SH-SY5Y (cell line): ENCODE data around the gene IMMP2L.

Experiments
- GATA2 ChIP-seq: IDR thresholded peaks from 2 replicates; pipeline ENCODE4 v1.6.1; 2011; ENCODE audit warnings: mild to moderate bottlenecking, low read depth, low read length
- GATA3 ChIP-seq: IDR thresholded peaks from 2 replicates; pipeline ENCODE4 v1.6.1; 2011; ENCODE audit warnings: low read depth, mild to moderate bottlenecking, low read length, moderate library complexity

Gene IMMP2L

DNA sequence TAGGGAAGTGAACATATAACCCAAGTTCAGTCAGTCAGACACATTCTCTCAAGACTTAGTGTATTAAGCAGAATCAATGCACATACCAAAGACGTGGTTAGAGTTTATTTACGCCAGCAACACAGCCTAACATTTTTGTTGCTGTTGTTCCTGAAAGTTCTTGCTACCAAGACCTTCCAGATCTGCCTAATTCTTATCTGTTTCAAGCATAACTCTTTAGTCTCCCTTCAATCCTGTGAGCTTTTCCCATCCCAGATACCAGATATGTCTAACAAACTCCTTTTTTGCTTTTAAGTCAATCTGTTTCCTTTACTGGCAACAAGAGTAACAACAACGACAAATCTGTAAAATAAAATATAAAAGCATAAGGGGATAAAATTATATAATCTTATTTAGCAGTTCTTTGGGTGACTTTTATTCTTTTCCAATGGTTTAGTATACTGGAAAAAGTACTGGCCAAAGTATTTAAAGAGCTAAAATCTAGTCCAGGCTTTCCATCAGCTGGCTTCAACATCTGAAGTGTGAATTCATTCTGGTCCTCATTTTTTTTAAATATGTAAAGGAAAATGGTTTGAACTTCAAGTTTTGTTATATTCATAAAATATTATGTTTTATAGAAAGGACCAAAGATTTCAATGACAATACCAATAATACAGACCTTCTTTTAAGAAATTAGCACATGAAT, 193.8 kb downstream of the IMMP2L start:
- no peak for TF ChIP-seq GATA3
- TF ChIP-seq GATA2, result no peak

DNA sequence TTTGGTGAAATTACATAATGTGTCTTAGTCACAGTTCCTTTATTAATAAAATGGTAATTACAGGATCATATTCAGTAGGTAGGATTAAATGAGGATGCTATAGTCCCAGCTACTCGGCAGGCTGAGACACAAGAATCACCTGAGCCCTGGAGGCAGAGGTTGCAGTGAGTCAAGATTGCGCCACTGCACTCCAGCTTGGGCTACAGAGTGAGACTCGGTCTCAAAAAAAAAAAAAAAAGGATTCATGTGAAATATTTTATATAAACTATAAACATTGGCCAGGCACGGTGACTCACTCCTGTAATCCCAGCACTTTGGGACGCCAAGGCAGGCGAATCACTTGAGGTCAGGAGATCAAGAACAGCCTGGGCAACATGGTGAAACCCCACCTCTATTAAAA, 197.9 kb downstream of the IMMP2L start:
- TF ChIP-seq GATA3 (no peak), GATA2 (no peak)

DNA sequence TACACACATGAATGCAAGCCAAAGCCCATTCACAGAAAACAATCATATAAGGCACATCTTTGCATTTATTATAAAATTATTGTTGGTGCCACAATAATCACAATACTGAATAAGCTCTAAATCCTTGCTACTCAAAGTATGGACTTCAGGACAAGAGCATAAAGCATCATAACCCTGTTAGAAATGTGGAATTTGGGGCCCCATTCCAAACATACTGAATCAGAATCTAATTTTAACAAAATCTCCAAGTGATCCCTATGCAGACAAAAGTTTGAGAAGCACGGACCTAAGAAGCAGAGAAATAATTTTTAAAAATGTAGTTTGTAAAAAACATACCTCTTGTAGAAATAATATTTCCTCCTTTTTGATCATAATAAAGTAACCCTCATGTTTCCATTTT, 199.2 kb downstream of the IMMP2L start:
- TF ChIP-seq GATA3, result no peak
- no peak for TF ChIP-seq GATA2

DNA sequence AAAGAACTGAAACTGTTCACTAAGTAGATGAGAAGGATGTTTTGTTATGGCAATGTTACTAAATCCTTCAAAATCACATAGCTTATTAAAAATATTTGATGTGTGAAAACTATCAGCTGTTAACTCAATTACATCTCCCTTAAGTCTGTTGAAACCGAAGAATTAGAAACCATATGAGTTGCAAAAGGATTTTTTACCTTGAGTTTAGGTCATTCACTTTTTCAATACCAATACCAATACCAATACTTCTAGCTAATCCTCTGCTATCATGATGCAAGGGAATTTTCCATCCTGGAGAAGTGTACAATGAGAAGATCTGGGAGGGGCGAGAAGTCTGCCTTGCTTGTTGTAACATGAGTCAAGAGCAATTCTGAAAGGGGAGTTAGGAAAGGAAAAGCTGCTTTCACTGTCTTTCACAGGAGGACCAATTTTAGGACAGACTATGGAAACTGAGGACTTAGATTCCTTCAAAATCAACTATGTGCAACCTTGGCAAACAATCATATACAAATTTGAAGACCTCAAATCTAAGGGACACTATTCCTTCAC, 199.7 kb downstream of the IMMP2L start:
- TF ChIP-seq GATA3 (no peak), GATA2 (no peak)

DNA sequence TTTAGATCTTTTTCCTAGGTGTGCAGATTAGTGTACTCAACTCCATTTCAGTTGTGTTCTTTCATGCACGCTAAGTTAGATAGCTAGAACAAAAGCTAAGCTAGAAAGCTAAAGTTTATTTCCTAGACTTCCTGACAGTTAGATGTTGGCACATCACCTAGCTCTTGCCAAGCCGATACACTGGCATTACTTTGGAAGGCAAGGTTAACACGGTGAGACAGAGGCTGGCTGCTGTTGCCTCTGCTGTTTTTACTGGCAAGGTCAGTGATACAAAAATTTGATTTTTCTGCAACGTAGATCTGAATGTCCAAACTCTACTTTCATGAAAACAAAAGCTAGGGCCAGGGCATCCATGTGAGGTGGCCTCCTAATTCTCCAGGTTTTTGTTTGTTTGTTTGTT, 203.4 kb downstream of the IMMP2L start:
- TF ChIP-seq GATA2, result no peak
- no peak for TF ChIP-seq GATA3

DNA sequence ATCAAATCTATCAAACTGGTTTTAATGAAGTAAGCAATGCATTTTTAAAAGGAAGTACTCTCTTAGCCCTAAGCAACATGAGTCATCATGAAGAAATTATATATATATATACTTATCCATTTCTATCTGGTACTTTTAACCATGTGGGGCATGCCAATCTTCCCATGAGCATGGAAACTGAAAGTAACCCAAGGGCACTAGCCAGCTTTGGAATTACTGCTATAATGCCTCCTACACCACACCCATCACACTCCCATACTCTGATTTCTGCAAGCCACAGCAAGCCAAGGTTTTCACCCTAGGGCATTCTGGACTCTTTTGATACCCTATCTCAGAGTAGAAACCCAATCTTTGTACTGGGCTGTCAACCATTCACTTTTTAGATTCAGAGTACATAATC, 204.6 kb downstream of the IMMP2L start:
- no peak for TF ChIP-seq GATA3
- no peak for TF ChIP-seq GATA2

DNA sequence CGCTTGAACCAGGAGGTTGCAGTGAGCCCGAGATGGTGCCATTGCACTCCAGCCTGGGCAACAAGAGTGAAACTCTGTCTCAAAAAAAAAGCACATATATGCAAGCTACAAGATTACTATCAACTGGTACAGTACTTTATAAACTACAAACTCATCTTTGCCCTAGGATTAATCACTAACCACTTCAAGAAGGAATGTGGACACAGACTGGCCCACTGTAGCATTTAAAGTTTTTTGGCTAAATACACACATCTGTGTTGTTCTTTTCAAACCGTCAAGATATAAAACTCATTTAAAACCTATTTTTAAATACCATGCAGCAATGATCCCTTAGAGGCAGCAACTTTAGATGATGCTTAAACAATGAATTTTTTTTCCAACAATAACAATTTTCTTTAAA, 205.4 kb downstream of the IMMP2L start:
- TF ChIP-seq GATA3 (no peak), GATA2 (no peak)

DNA sequence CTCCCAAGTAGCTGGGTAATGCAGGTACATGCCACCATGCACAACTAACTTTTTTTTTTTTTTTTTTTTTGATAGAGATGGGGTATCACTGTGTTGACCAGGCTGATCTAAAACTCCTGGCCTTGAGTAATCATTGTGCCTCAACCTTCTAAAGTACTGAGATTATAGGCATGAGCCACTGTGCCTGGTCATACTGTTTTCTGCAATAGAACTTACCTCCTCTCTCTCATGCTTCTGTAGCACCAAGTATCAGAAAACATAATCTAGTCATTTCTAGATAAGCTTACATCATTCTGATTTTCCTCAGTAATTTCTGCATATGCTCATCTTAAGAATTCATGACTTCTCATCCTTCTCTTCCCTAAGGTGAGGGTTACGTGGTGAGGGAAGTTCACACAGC, 210.0 kb downstream of the IMMP2L start:
- TF ChIP-seq GATA3 (no peak), GATA2 (no peak)

DNA sequence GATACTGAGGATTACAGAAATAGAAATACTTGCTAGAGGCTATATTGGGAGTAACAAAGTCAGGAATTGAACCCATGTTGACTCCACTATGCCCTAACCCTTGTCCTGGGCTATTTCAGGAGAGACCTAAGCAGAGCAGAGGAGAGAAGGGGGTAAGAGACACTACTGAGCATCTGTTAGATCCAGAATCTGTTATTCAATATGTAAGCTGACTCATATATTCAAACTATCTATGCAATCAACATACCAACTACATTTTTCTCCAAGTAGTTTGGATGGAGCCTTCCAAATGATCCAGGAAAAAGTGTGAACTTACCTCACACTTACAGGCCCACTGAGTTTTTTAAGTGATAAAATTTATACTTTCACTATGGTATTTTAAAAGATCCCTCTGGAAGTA, 216.1 kb downstream of the IMMP2L start:
- TF ChIP-seq GATA2 (no peak), GATA3 (no peak)

DNA sequence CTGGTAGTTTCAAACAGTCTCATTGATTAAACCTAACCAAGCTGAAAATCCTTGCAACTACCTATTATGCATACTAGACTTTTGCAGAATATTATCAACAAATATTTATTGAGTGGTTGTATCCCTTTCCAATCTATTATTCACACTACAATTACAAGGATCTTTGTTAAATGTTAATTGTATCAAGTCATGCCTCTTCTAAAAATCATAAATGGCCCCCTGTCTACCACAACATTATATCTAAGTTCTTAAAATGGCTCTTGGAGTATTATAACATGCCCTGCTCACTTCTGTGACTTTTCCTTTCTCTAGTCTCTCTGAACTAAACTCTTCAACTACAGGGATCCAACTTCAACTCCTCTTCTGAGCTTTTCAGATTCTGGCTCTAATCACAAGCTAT, 219.3 kb downstream of the IMMP2L start:
- TF ChIP-seq GATA3 (no peak), GATA2 (no peak)

DNA sequence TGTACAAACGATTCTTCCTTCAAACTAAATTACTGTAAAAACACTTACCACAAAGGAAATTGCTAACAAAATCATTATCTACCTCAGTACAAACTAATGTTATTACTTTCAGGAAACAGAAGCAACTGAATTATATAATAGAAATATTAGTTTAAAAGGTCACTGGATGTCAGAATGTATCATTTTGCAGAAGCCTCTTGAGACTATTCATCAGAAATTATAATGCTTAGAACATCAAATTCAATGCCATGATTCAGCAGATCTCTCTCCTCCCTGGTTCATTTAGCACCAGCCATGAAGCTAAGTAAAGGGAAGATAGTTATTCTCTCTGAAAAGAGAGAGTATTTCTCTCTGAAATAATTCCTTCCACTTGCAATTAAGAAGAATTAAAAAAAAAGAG, 223.3 kb downstream of the IMMP2L start:
- no peak for TF ChIP-seq GATA2
- TF ChIP-seq GATA3, result no peak

DNA sequence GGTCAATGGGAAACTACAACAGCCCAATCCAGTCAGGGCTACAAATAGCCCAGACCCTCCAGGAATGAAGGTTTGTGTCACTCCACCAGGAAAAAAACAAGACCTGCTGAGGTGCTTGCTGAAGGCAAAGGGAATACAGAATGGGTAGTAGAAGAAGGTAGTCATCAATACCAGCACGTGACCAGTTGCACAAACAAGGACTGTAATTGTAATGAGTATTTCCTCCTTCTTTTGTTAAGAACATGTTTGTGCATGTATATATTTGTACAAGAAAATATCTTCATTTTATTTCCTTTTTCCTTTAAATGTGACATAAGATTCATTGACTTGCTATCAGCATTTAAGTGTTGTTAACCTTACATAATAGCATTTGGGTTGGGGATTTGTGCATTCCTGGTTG, 229.3 kb downstream of the IMMP2L start:
- TF ChIP-seq GATA3, result no peak
- no peak for TF ChIP-seq GATA2

DNA sequence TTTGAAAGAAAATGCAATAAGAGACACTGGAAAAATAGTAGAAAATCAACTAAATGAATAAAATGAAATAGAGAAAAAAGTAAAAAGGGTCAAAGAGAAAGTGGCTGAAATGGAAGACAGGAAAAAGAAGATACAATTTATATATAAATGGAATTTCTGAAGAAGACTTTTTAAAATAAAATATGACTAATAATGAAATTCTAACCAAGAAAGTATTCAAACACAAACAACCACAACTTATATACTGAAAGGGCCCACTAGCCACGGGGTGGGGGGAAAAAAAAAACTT, 232.1 kb downstream of the IMMP2L start:
- TF ChIP-seq GATA3 (no peak; the same call in 1 of the 2 replicates), GATA2 (no peak)

DNA sequence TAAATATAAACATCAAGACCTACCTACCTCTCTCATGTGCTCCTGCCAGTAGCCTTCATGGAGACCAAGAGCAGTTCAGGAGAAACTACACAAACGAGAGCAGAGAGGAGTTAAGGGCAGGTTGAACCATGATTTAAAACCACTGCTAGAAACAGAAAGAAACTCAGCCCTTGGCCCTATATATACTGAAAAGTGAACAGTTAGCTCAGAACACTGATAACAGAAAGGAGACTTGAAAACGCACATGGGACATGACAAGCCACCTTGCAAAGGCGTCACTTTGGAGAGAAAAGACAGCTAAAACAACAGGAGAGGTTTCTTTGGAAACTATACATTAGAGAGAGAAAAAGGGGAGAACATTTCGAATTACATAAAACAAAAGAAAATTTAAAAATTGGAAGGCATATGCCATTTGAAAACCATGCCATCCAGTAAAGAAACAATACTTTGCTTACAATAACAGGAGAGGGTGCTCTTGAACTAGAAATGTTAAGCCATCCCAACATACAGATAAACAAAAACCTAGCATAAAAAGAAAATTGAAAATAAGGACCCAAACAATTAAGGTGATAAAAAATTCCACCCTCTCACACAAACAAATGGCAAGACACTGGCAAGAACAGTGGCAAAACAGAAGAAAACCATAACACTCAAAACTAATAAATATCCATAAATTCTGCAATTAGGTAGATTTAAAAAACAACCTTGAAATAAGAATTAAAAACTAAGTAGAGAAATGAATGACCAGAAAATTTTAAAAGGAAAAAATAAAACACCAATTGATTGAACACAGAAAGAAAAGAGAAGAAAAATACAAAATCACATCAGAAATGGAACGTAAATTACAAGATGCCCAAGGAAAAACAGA, 232.7 kb downstream of the IMMP2L start:
- no peak for TF ChIP-seq GATA3
- no peak for TF ChIP-seq GATA2

DNA sequence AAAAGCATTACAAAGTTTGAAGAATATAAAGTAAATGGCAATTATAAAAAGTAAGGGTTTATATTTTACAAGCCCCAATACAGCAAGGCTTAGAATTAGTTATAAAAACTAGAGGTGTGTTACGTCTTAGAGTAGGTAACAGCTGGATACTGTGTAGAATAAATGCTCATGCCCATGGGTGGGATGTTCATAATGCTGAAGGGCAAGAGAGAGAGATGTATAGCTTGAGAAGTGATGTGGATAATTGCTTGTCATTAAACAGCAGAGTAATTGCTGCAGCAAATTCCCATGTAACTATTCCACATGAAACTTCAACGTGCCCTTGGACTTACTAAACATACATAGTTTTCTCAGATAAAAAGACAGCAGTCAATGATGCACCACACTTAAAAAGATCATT, 233.8 kb downstream of the IMMP2L start:
- TF ChIP-seq GATA3 (no peak), GATA2 (no peak)
